HCT116 (cell line): ENCODE measurements around the gene FMN2. TPM values are rescaled to one million over a fixed set of nuclear protein-coding genes. Genes with fewer than 3 reads are reported as not detected.

ENCODE experiments used
- ATAC-seq: fragments of 200-7000 bp; cut with Tn5 transposase; 2 replicates; pipeline ENCODE4 v1.9.1; 2020; ENCODE audit warnings: mild to moderate bottlenecking, moderate library complexity
- BruUV-seq: library from RNA; stranded (reverse); fragments of 400-500 nt; replicated peaks from 2 replicates; lab custom pipeline; 2021; lab: Mats Ljungman, UMichigan
- CTCF ChIA-PET: fragments of 300-600 bp; sonication (Branson Sonifier 250); formaldehyde crosslinking; loops from one replicate; lab custom pipeline; 2021; ENCODE audit warnings: antibody characterized with exemption; lab: Charles Lee
- POLR2A ChIA-PET: fragments of 300-600, 350-600 bp; sonication (Branson Sonifier 250); formaldehyde crosslinking; loops from one replicate; lab custom pipeline; 2021; ENCODE audit warnings: antibody characterized with exemption; lab: Charles Lee
- RAD21 ChIA-PET, 2 experiments: fragments of 300-600 bp; sonication (Branson Sonifier 250); formaldehyde crosslinking; loops; one replicate each; lab custom pipeline; 2023; ENCODE audit warnings: low total read pairs in 2 of 2; ENCODE audit not compliant: uncharacterized antibody in 2 of 2, unreplicated experiment in 2 of 2, low non-redundant PET in 1 of 2; lab: Charles Lee
- DNase-seq: peaks from one replicate; pipeline ENCODE4 v3.0.0-alpha.2; 2010; ENCODE audit warnings: low read depth, low spot score
- H2AFZ ChIP-seq: fragments of 200-600 bp; shearing (Covaris generic), sonication (generic); 2 replicates; pipeline ENCODE4 v1.6.1; 2017; ENCODE audit warnings: low read depth, mixed run types, mixed read lengths, antibody characterized with exemption, low read length; ENCODE audit not compliant: poor library complexity, severe bottlenecking
- H3K27ac ChIP-seq: 2 replicates; pipeline ENCODE4 v1.5.1; 2012; ENCODE audit warnings: low read depth, low read length
- H3K27me3 ChIP-seq: fragments of 200-600 bp; sonication (generic); 2 replicates; pipeline ENCODE4 v1.6.1; 2016; ENCODE audit warnings: mixed run types, low read length, mixed read lengths; ENCODE audit not compliant: insufficient read depth
- H3K36me3 ChIP-seq, 2 experiments: fragments of 200-500 bp in 1 of 2; fragments of 200-600 bp in 1 of 2; sonication (Bioruptor generic) in 1 of 2; sonication (generic) in 1 of 2; 2 replicates each; pipeline versions ENCODE4 v1.5.1 to v1.6.1; 2014 to 2016; ENCODE audit warnings: low read length in 2 of 2, inconsistent platforms in 1 of 2, mixed read lengths in 1 of 2, mixed run types in 1 of 2; ENCODE audit not compliant: insufficient read depth in 2 of 2, control insufficient read depth in 1 of 2
- H3K4me1 ChIP-seq, 2 experiments: fragments of 200-600 bp in 1 of 2; sonication (generic) in 1 of 2; 2 replicates each; pipeline versions ENCODE4 v1.5.1 to v1.6.1; 2012 to 2017; ENCODE audit warnings: low read length in 2 of 2, inconsistent platforms in 1 of 2, mild to moderate bottlenecking in 1 of 2, mixed read lengths in 1 of 2, mixed run types in 1 of 2, moderate library complexity in 1 of 2; ENCODE audit not compliant: insufficient read depth in 2 of 2, control insufficient read depth in 1 of 2
- H3K4me2 ChIP-seq: fragments of 200-600 bp; sonication (generic); 2 replicates; pipeline ENCODE4 v1.6.1; 2017; ENCODE audit warnings: mixed run types, low read length, mixed read lengths
- H3K4me3 ChIP-seq, 2 experiments: fragments of 200-600 bp in 1 of 2; sonication (generic) in 1 of 2; replicated peaks in 1 of 2; 2 replicates each; pipeline ENCODE4 v1.5.1; 2011 to 2016; ENCODE audit warnings: low read length in 2 of 2, control low read depth in 1 of 2, low read depth in 1 of 2, mild to moderate bottlenecking in 1 of 2, mixed read lengths in 1 of 2, mixed run types in 1 of 2
- H3K79me2 ChIP-seq: fragments of 200-600 bp; sonication (generic); 2 replicates; pipeline ENCODE4 v1.6.1; 2017; ENCODE audit warnings: mild to moderate bottlenecking, mixed run types, low read length, moderate library complexity, mixed read lengths; ENCODE audit not compliant: insufficient read depth
- H3K9ac ChIP-seq: fragments of 200-600 bp; sonication (generic); 2 replicates; pipeline ENCODE4 v1.6.1; 2016; ENCODE audit warnings: low read length, mixed read lengths
- H3K9me2 ChIP-seq: fragments of 200-600 bp; sonication (generic), shearing (Covaris generic); 2 replicates; pipeline ENCODE4 v1.6.1; 2017; ENCODE audit warnings: mixed run types, mild to moderate bottlenecking, moderate library complexity; ENCODE audit not compliant: insufficient read depth
- H3K9me3 ChIP-seq, 2 experiments: fragments of 200-500 bp in 1 of 2; fragments of 200-600 bp in 1 of 2; sonication (Bioruptor generic) in 1 of 2; sonication (generic) in 1 of 2; 2 replicates each; pipeline ENCODE4 v1.6.1; 2014 to 2017; ENCODE audit warnings: low read length in 2 of 2, mixed read lengths in 2 of 2, inconsistent platforms in 1 of 2, low read depth in 1 of 2, mild to moderate bottlenecking in 1 of 2, mixed run types in 1 of 2, moderate library complexity in 1 of 2; ENCODE audit not compliant: control insufficient read depth in 1 of 2, insufficient read depth in 1 of 2
- H4K20me1 ChIP-seq: fragments of 200-600 bp; sonication (generic), shearing (Covaris generic); 2 replicates; pipeline ENCODE4 v1.6.1; 2017; ENCODE audit warnings: mixed run types, mild to moderate bottlenecking, moderate library complexity; ENCODE audit not compliant: insufficient read depth
- CBX3 ChIP-seq: IDR thresholded peaks from 2 replicates; pipeline ENCODE4 v1.6.1; 2012; ENCODE audit warnings: low read depth
- CEBPB ChIP-seq: IDR thresholded peaks from 2 replicates; pipeline ENCODE4 v1.6.1; 2012; ENCODE audit warnings: low read depth
- ELF1 ChIP-seq: IDR thresholded peaks from 2 replicates; pipeline ENCODE4 v1.6.1; 2012; ENCODE audit warnings: low read depth, borderline replicate concordance
- EZH2 ChIP-seq: fragments of 200-600 bp; sonication (generic); IDR thresholded peaks from 2 replicates; pipeline ENCODE4 v1.6.1; 2017; ENCODE audit warnings: antibody characterized with exemption, mixed run types
- EZH2phosphoT487 ChIP-seq: fragments of 200-600 bp; IDR thresholded peaks from 2 replicates; pipeline ENCODE4 v1.6.1; 2018; ENCODE audit warnings: antibody characterized with exemption, borderline replicate concordance
- JUND ChIP-seq: IDR thresholded peaks from 2 replicates; pipeline ENCODE4 v1.6.1; 2012
- POLR2A ChIP-seq: IDR thresholded peaks from 2 replicates; pipeline ENCODE4 v1.7.0; 2011; ENCODE audit warnings: borderline replicate concordance; ENCODE audit not compliant: insufficient read depth, insufficient read length; ENCODE audit errors: extremely low read depth
- POLR2AphosphoS5 ChIP-seq: IDR thresholded peaks from 2 replicates; pipeline ENCODE4 v1.6.1; 2011; ENCODE audit warnings: mild to moderate bottlenecking, low read depth, low read length, moderate library complexity
- SIN3A ChIP-seq: IDR thresholded peaks from 2 replicates; pipeline ENCODE4 v1.6.1; 2012; ENCODE audit warnings: low read depth
- SP1 ChIP-seq: IDR thresholded peaks from 2 replicates; pipeline ENCODE4 v1.6.1; 2012; ENCODE audit warnings: low read depth
- SRF ChIP-seq: IDR thresholded peaks from 2 replicates; pipeline ENCODE4 v1.6.1; 2012; ENCODE audit warnings: low read depth
- TCF7L2 ChIP-seq: IDR thresholded peaks from 2 replicates; pipeline ENCODE4 v1.7.0; 2011; ENCODE audit warnings: borderline replicate concordance, inconsistent platforms; ENCODE audit not compliant: insufficient read depth, insufficient read length; ENCODE audit errors: extremely low read depth
- YY1 ChIP-seq: IDR thresholded peaks from 2 replicates; pipeline ENCODE4 v1.6.1; 2011; ENCODE audit warnings: low read length, low read depth, moderate library complexity, mild to moderate bottlenecking; ENCODE audit not compliant: insufficient replicate concordance; ENCODE audit errors: extremely low read depth
- ZFX ChIP-seq: fragments of 450-650 bp; IDR thresholded peaks from 2 replicates; pipeline ENCODE4 v1.6.1; 2017
- intact Hi-C: fragments of 100-400 bp; cut with micrococcal nuclease; formaldehyde crosslinking; loops from 2 replicates; pipeline ENCODE4 v1.10.0; 2022
- total RNA-seq: library from RNA; stranded (reverse); gene quantifications from one replicate; pipeline ENCODE4 v1.2.1, GENCODE V29; 2021; ENCODE audit not compliant: unreplicated experiment
- TF ChIP-seq, protein P1 (sequence below): IDR thresholded peaks from 2 replicates; pipeline ENCODE4 v1.6.1; 2011; ENCODE audit warnings: mild to moderate bottlenecking, low read length, moderate library complexity; ENCODE audit not compliant: insufficient replicate concordance; ENCODE audit errors: extremely low read depth
- TF ChIP-seq, protein P2 (sequence below): IDR thresholded peaks from 2 replicates; pipeline ENCODE4 v1.6.1; 2012

FMN2 gene
- total RNA-seq, 1 experiment from 2014 or later: not detected

DNA sequence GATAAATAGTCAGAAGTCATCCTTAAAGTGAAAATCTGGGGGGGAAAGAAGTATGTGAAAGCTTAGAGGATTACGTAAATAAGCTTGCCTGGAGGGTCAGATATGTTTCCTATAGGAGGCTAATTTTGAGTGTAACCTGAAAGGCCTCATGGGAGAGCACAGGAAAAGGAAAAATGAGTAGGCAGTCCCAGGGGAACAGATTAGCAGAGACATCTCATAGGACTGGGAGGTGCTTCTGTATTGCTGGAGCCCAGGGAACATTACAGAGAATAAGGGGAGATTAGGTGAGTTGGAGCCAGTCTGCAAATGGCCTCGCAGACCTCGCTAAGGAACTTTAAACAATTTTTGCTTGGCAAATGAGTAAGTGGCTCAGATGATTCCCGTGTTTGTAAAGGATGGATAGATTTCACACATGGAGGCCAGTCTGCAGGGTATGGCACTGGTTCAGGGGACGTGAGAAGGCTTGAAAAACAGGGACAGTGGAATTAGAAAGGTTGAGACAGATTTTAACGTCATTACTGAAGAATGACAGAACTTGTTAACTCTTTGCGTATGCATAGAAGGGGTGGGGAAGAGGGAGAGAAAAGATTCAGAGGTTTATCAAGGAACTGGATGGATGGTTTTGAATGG is 371.2 kb downstream of the FMN2 start (continued):
- TF ChIP-seq TCF7L2 (no peak), CEBPB (no peak), SIN3A (no peak), ZFX (no peak), EZH2phosphoT487 (no peak), JUND (no peak)
- TF ChIP-seq, protein P1, sequence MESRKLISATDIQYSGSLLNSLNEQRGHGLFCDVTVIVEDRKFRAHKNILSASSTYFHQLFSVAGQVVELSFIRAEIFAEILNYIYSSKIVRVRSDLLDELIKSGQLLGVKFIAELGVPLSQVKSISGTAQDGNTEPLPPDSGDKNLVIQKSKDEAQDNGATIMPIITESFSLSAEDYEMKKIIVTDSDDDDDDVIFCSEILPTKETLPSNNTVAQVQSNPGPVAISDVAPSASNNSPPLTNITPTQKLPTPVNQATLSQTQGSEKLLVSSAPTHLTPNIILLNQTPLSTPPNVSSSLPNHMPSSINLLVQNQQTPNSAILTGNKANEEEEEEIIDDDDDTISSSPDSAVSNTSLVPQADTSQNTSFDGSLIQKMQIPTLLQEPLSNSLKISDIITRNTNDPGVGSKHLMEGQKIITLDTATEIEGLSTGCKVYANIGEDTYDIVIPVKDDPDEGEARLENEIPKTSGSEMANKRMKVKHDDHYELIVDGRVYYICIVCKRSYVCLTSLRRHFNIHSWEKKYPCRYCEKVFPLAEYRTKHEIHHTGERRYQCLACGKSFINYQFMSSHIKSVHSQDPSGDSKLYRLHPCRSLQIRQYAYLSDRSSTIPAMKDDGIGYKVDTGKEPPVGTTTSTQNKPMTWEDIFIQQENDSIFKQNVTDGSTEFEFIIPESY: no peak

DNA sequence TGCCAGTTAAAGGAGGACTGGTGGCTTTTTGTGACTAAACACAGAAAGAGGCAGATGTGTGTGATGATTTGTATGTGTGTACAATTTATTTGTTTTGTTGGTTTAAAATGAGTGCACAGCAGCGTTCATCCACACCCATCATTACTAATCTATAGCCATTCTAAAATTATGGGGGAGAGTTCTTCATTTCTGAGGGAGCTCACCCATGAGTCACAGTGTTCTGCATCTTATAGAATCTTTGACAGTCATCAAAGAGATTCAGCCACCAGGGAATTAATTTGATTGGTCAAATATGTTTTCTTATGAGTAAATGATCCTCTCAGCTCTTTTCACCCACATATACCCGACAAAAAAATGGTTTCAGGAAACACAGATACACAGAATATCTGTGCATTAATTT is 372.4 kb downstream of the FMN2 start:
- H3K9me3 ChIP-seq: peaks cover 0 to 9% of the 10 kb centered on the region in 2 experiments; a peak in 2 of 4 replicates
- no peak for DNase-seq
- no TSS peak for BruUV-seq
- ChIA-PET RAD21 (no interaction called here), POLR2A (no interaction called here), CTCF (no interaction called here)
- TF ChIP-seq JUND (no peak), EZH2 (no peak), POLR2AphosphoS5 (no peak), SIN3A (no peak), SRF (no peak), CBX3 (no peak), EZH2phosphoT487 (no peak), ELF1 (no peak), YY1 (no peak), SP1 (no peak), CEBPB (no peak), POLR2A (no peak)
- TF ChIP-seq, protein P1: no peak
- TF ChIP-seq, protein P2, sequence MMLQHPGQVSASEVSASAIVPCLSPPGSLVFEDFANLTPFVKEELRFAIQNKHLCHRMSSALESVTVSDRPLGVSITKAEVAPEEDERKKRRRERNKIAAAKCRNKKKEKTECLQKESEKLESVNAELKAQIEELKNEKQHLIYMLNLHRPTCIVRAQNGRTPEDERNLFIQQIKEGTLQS: no peak
- no peaks in the 10 kb centered on the region for H3K27me3 ChIP-seq
- no peaks in the 10 kb centered on the region for H3K36me3 ChIP-seq
- ATAC-seq: no peak
- H4K20me1 ChIP-seq: no peaks in the 10 kb centered on the region
- no peak overlapping the region for H3K4me2 ChIP-seq
- H3K4me3 ChIP-seq: no peak overlapping the region
- H3K27ac ChIP-seq: no peak overlapping the region
- H3K9ac ChIP-seq: no peak overlapping the region
- H3K79me2 ChIP-seq: no peaks in the 10 kb centered on the region
- H3K9me2 ChIP-seq: no peaks in the 10 kb centered on the region
- no peak overlapping the region for H2AFZ ChIP-seq
- intact Hi-C loops: no loop called here
- H3K4me1 ChIP-seq: no peaks in the 10 kb centered on the region
